Endometrial microvascular endothelial cells (primary cell): Measurements from ENCODE around the gene ZBTB8A. TPM values are rescaled to one million over a fixed set of nuclear protein-coding genes. Genes with fewer than 3 reads are reported as not detected.
"Not testable (repeated sequence)": the region's sequence is repeated elsewhere in the genome, so short reads cannot be mapped to it uniquely, and the experiment has no call there.

ENCODE experiments used
- in situ Hi-C: cut with HindIII; loops from 2 replicates; pipeline ENCODE4 v1.10.0; 2017; ENCODE audit warnings: low sequenced_read_pairs, low pct_unique_long_range_greater_than_20kb; ENCODE audit errors: inconsistent ontology term
- total RNA-seq: library from RNA; depleted of rRNA; stranded (reverse); fragments of >200 nt; gene quantifications from one replicate; pipeline ENCODE4 v1.2.3, GENCODE V29; 2015; ENCODE audit errors: inconsistent ontology term

ZBTB8A gene
- 6.2 TPM for total RNA-seq

- in situ Hi-C loops, result no loop called here
These were observed at the start of gene ZBTB8A for GRCh38 chr1:32538887-32539583. ZBTB8A (plus strand) TSS chr1:32539427; CDS start chr1:32592932, 53,505 bp downstream.

- in situ Hi-C loops, result no loop called here
These were observed 49.3 kb upstream of the ZBTB8A start for GRCh38 chr1:32489774-32490454.

DNA sequence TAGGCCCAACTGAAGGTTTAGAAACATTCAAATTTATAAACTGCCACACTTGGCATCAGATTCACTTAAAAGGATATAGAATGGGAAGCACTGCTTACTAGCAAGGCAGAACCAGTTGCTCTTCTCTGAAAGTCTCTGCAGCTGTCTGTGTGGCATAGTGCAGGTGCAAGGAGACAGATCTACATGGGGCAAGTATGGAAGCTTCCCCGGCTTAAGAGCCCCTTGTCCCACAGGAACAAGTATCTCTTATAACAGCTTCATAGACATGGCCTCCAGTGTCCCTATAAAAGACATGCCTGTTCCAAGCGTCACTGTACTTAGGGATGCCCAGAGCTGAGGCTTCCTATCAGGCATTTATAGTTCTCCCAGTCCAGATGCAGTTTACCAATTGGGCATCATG lies 47.8 kb upstream of the ZBTB8A start:
- in situ Hi-C loops, result no loop called here

DNA sequence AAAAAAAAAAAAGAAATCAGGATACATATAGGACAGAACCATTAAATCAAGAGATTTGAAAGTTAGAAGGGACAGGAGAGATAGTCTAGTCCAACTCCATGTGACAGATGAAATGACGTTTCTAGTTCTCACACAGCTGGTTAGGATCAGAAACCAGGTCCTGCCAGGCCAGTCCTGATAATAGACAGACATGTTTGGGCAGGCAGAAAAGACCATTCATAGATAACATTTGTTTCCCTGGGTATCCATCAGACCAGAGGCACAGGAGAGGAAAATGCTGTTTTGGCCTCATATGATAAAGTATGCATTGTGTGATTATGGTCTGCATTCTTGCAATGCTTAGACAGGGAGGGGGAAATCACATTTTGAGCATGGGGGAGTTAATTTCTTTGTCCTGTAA lies 45.0 kb upstream of the ZBTB8A start:
- in situ Hi-C loops, result no loop called here

GRCh38 chr1:32494711-32495337 lies 44.4 kb upstream of the ZBTB8A start:
- in situ Hi-C loops, result no loop called here

- in situ Hi-C loops, result no loop called here
These were observed 43.1 kb upstream of the ZBTB8A start for GRCh38 chr1:32496127-32496526.

DNA sequence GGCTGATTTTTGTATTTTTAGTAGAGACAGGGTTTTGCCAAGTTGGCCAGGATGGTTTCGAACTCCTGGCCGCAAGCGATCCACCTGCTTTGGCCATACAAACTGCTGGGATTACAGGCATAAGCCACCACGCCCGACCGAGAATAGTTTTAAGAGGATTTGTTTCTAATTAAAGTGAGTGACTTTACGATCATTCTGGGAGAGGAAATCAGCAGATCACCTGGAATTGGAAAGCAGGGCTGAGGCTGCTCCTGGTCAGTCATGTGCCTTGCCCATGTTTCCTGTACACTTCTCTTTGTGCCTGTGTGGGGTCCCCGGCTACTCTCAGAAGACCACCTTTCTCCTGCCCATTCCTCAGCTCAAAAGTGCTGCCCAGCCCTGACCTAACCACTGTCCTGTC lies 40.5 kb upstream of the ZBTB8A start:
- in situ Hi-C loops, result no loop called here

DNA sequence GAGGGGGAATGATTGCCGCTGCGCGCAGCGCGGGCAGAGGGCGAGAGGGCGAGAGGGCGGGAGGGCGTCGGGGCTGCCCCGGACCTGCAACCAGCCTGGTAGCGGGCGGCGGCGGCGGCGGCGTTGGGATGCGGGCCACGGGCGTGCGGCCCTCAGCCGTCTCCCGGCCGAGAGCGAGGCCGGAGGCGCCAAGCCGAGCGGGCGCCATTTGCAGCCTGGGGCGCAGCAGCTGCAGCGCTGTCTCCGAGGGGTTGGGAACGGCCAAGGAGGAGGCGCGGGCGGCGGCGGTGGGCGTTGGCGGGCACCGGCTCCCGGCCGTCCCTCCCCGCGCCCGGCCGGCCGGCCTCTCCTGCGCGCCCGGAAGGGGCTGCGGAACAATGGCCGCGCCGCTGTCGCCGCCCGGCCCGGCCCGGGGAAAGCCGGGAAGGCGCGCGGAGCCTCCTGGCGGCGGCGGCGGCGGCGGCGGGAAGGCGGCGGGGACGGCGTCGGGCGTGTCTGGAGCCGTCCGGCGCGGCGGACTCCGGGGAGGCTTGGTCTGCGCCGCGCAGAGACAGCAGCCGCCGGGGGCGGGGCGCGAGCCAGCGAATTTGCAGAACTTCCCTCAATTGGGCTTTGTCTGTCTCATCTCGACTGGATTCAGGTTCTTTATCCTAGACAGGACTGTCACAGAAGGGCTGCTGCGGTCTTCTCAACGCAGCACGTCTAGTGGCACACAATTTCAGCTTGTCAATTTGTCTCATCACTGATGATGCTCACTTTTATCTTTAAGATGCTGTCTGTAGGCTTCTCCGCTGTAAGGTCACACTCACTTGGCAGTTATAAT lies 38.6 kb upstream of the ZBTB8A start:
- in situ Hi-C loops, result no loop called here

GRCh38 chr1:32501865-32502264 lies 37.4 kb upstream of the ZBTB8A start:
- in situ Hi-C loops, result no loop called here

DNA sequence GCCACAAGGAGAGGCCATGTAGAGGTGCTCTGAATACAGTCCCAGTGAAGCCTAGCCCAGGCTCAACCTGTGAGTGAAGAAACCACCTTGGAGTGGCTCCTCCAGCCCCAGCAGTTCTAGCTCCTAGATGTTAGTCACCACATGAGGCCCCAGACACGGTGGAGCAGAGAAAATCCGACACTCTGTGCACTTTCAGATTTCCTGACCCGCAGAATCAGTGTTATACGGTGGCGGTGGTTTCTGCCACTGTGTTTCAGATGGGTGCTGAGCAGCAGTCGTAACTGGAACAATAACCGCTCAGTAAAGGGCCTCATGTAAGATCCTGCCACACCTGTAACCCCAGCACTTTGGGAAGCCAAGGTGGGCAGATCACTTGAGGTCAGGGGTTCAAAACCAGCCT lies 36.1 kb upstream of the ZBTB8A start:
- in situ Hi-C loops, result no loop called here

DNA sequence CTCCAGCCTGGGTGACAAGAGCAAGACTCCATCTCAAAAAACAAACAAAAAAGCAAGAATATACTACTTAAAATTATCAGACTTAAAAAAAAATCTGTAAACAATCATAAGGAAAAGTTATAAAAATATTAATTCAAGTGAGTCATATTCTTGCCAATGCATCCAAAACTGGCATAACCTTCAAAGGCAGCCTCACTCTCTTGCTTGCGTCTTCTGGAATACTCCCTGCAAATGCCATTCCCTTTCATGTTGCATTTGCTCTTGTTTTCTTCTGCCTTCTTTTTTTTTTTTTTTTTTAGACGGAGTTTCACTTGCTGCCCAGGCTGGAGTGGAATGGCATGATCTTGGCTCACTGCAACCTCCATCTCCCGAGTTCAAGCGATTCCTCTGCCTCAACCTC lies 32.2 kb upstream of the ZBTB8A start:
- in situ Hi-C loops, result no loop called here

DNA sequence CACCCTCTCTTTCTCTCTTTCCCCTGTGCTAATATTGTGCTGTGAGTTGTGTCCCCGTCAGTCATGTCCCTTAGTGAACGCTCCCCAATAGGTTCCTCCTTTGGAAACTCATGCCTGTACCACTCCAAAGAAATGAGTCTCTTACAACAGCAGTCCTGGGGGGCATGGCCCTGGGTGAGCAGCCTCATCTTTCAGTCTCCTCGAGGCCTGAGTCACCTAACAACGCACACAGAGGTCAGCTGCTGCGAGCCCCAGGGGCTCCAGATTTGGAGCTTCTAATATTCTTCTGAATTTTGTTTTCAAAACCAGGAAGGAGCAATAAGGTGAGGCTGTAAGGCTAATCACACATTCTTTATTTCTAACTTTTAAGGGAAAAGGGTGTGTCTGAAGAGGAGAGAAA lies 30.5 kb upstream of the ZBTB8A start:
- in situ Hi-C loops, result no loop called here

- in situ Hi-C loops, result no loop called here
These were observed 29.3 kb upstream of the ZBTB8A start for GRCh38 chr1:32509939-32510338.

GRCh38 chr1:32516402-32516801 lies 22.8 kb upstream of the ZBTB8A start:
- in situ Hi-C loops, result no loop called here

- in situ Hi-C loops, result no loop called here
These were observed 20.3 kb upstream of the ZBTB8A start for GRCh38 chr1:32518976-32519375.

- in situ Hi-C loops, result no loop called here
These were observed 18.1 kb upstream of the ZBTB8A start for GRCh38 chr1:32521165-32521564.

- in situ Hi-C loops, result no loop called here
These were observed 14.2 kb upstream of the ZBTB8A start for GRCh38 chr1:32525053-32525452.

DNA sequence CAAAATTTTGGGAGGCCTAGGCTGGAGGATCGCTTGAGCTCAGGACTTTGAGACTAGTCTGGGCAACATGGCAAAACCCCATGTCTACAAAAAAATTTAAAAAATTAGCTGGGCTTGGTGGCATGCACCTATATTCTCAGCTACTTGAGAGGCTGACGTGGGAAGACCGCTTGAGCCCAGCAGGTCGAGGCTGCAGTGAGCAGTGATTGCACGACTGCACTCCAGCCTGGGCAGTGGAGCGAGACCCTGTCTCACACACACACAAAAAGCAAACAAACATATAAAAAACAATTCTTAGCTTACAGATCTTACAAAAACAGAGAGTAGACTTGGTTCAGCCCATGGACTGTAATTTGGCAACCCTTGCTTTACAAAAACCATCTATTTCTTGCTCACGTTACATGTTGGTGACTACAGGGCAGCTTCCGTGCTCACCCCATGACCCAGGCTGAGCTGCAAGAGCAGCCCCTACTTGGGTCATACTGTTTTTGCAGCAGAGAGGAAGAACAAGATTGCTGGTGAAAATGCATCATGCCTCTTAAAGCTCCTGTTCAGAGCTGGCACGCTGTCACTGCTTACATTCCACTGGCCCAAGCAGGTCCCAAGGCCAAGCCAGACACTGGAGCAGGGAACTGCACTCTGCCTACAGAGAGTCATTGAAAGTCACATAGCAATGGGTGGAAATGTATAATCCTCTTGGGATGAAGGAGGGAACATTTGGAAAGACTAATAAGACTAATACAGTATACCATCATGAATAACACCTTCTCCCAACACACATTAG lies 13.4 kb upstream of the ZBTB8A start:
- in situ Hi-C loops, result no loop called here

DNA sequence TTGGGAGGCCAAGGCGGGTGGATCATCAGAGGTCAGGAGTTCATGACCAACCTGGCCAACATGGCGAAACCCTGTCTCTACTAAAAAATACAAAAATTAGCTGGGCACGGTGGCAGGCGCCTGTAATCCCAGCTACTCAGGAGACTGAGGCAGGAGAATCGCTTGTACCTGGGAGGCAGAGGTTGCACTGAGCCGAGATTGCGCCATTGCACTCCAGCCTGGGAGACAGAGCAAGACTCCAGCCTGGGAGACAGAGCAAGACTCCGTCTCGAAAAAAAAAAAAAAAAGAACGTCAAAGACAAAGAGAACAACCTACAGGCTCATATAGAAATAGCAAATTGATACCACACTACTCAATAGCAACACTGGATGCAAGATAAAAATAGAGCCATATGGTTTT lies 10.7 kb upstream of the ZBTB8A start:
- in situ Hi-C loops, result not testable (repeated sequence)
